MCF 10A (cell line): ENCODE data around the gene GAREM2. TPM values are rescaled to one million over a fixed set of nuclear protein-coding genes. Genes with fewer than 3 reads are reported as not detected.

Source experiments
- total RNA-seq: library from RNA; stranded (reverse); gene quantifications from 2 replicates; pipeline ENCODE4 v1.2.3, GENCODE V29; 2022

The GAREM2 gene
- total RNA-seq, 1 experiment from 2014 or later: 0.23 TPM

Other genes starting within 250 kb of the GAREM2 start
- 0.91 and 2.0 TPM in 2 replicates for gene KIF3C, start 190.6 kb upstream of the GAREM2 start, total RNA-seq
- 139 and 147 TPM in 2 replicates for gene RAB10, start 139.0 kb upstream of the GAREM2 start, total RNA-seq
- gene HADHA, start 71.5 kb downstream of the GAREM2 start, total RNA-seq: 132 and 152 TPM in 2 replicates
- 126 and 143 TPM in 2 replicates for gene HADHB, start 71.9 kb downstream of the GAREM2 start, total RNA-seq
- 43.8 and 51.0 TPM in 2 replicates for gene SELENOI, start 173.1 kb downstream of the GAREM2 start, total RNA-seq
- 0.17 TPM in 1 of 2 replicates, not detected in the other for gene ADGRF3, start 173.7 kb downstream of the GAREM2 start, total RNA-seq
- not detected in 2 replicates for gene DRC1, start 228.8 kb downstream of the GAREM2 start, total RNA-seq